Neural cell (in vitro differentiated cells): ENCODE results near the gene DPH1. TPM values are rescaled to one million over a fixed set of nuclear protein-coding genes. Genes with fewer than 3 reads are reported as not detected.

Experiments used
- H2AFZ ChIP-seq: fragments of 200-600, 300-800 bp; sonication (generic), shearing (Covaris generic); 2 replicates; pipeline ENCODE4 v1.6.0; 2014; ENCODE audit warnings: low read depth, mild to moderate bottlenecking, antibody characterized with exemption, low read length, moderate library complexity
- H3F3A ChIP-seq: fragments of 200-600 bp; shearing (Covaris generic); 2 replicates; pipeline ENCODE4 v1.6.1; 2016; ENCODE audit warnings: mild to moderate bottlenecking, moderate library complexity, mixed read lengths, antibody characterized with exemption, low read length; ENCODE audit not compliant: insufficient read depth, poor library complexity, severe bottlenecking
- H3K27ac ChIP-seq: fragments of 200-600, 300-800 bp; sonication (generic), shearing (Covaris generic); 2 replicates; pipeline ENCODE4 v1.5.1; 2014; ENCODE audit warnings: mild to moderate bottlenecking, low read length, moderate library complexity
- H3K27me3 ChIP-seq: fragments of 300-800, 200-600 bp; sonication (generic), shearing (Covaris generic); 2 replicates; pipeline ENCODE4 v1.6.0; 2014; ENCODE audit warnings: mild to moderate bottlenecking, low read depth, low read length, moderate library complexity; ENCODE audit not compliant: insufficient read depth
- H3K36me3 ChIP-seq: fragments of 300-800, 200-600 bp; sonication (generic), shearing (Covaris generic); 2 replicates; pipeline ENCODE4 v1.5.1; 2014; ENCODE audit warnings: mild to moderate bottlenecking, antibody characterized with exemption, low read length, moderate library complexity; ENCODE audit not compliant: insufficient read depth
- H3K4me2 ChIP-seq: fragments of 300-800, 200-600 bp; sonication (generic), shearing (Covaris generic); 2 replicates; pipeline ENCODE4 v1.6.0; 2014; ENCODE audit warnings: mild to moderate bottlenecking, low read length
- H3K4me3 ChIP-seq: fragments of 300-800, 200-600 bp; sonication (generic), shearing (Covaris generic); 2 replicates; pipeline ENCODE4 v1.5.1; 2014; ENCODE audit warnings: mild to moderate bottlenecking, low read length, moderate library complexity
- H3K79me2 ChIP-seq: fragments of 200-600 bp; shearing (Covaris generic); replicated peaks from 2 replicates; pipeline ENCODE4 v1.6.0; 2014; ENCODE audit warnings: mild to moderate bottlenecking, low read length, moderate library complexity; ENCODE audit not compliant: insufficient read depth
- H3K9ac ChIP-seq: fragments of 300-800, 200-600 bp; sonication (generic), shearing (Covaris generic); 2 replicates; pipeline ENCODE4 v1.6.1; 2016; ENCODE audit warnings: mild to moderate bottlenecking, low read length, mixed read lengths
- H3K9me2 ChIP-seq: fragments of 200-600 bp; shearing (Covaris generic); 2 replicates; pipeline ENCODE4 v1.6.1; 2016; ENCODE audit warnings: mild to moderate bottlenecking, low read length, mixed read lengths; ENCODE audit not compliant: insufficient read depth
- H3K9me3 ChIP-seq: fragments of 200-600, 300-800 bp; sonication (generic), shearing (Covaris generic); 2 replicates; pipeline ENCODE4 v1.6.1; 2016; ENCODE audit warnings: mild to moderate bottlenecking, mixed run types, low read length, moderate library complexity, mixed read lengths
- H4K20me1 ChIP-seq: fragments of 200-600 bp; shearing (Covaris generic); 2 replicates; pipeline ENCODE4 v1.6.1; 2016; ENCODE audit warnings: mild to moderate bottlenecking, mixed run types; ENCODE audit not compliant: insufficient read depth
- CTCF ChIP-seq: fragments of 450-650 bp; IDR thresholded peaks from 2 replicates; pipeline ENCODE4 v1.5.1; 2014; ENCODE audit warnings: antibody characterized with exemption, mild to moderate bottlenecking, moderate library complexity; ENCODE audit not compliant: poor library complexity, severe bottlenecking
- EP300 ChIP-seq: fragments of 450-650 bp; conservative IDR thresholded peaks from 2 replicates; pipeline ENCODE4 v1.6.1; 2014; ENCODE audit warnings: antibody characterized with exemption, mild to moderate bottlenecking, moderate library complexity; ENCODE audit not compliant: poor library complexity, severe bottlenecking
- EZH2 ChIP-seq: fragments of 200-600, 300-800 bp; shearing (Covaris generic), sonication (generic); IDR thresholded peaks from 2 replicates; pipeline ENCODE4 v1.6.1; 2014; ENCODE audit warnings: antibody characterized with exemption, low read length, borderline replicate concordance, mild to moderate bottlenecking; ENCODE audit not compliant: insufficient read depth, poor library complexity, severe bottlenecking
- MXI1 ChIP-seq: fragments of 450-650 bp; conservative IDR thresholded peaks from 2 replicates; pipeline ENCODE4 v1.6.1; 2014; ENCODE audit warnings: antibody characterized with exemption, mild to moderate bottlenecking; ENCODE audit not compliant: poor library complexity, severe bottlenecking
- POLR2AphosphoS5 ChIP-seq: IDR thresholded peaks from 2 replicates; pipeline ENCODE4 v1.6.1; 2012
- RAD21 ChIP-seq: fragments of 450-650 bp; conservative IDR thresholded peaks from 2 replicates; pipeline ENCODE4 v1.6.1; 2014; ENCODE audit warnings: antibody characterized with exemption, mild to moderate bottlenecking, moderate library complexity
- REST ChIP-seq: IDR thresholded peaks from 2 replicates; pipeline ENCODE4 v1.6.1; 2012; ENCODE audit warnings: borderline replicate concordance
- SMC3 ChIP-seq: fragments of 450-650 bp; conservative IDR thresholded peaks from 2 replicates; pipeline ENCODE4 v1.6.1; 2014; ENCODE audit warnings: antibody characterized with exemption, mild to moderate bottlenecking, moderate library complexity; ENCODE audit not compliant: poor library complexity
- TAF1 ChIP-seq: IDR thresholded peaks from 2 replicates; pipeline ENCODE4 v1.6.1; 2012; ENCODE audit warnings: low read depth
- polyA minus RNA-seq: library from RNA; depleted of rRNA, polyadenylated mRNA; stranded (reverse); fragments of >200 nt; gene quantifications from 2 replicates; pipeline ENCODE4 v1.2.3, GENCODE V29; 2014
- polyA plus RNA-seq: library from polyadenylated mRNA; depleted of rRNA; stranded (reverse); fragments of >200 nt; gene quantifications from 2 replicates; pipeline ENCODE4 v1.2.3, GENCODE V29; 2014

DPH1 gene
- polyA plus RNA-seq (42.1 and 44.8 TPM in 2 replicates), polyA minus RNA-seq (22.6 and 28.5 TPM in 2 replicates)

- Histone ChIP-seq H2AFZ (peak within 1 kb of the TSS; percentile 52), H3K36me3 (no peaks in the 10 kb centered on the region), H3K9me3 (no peaks in the 10 kb centered on the region), H3F3A (no peaks in the 10 kb centered on the region), H3K27me3 (peaks cover 14% of the 10 kb centered on the region), H4K20me1 (no peaks in the 10 kb centered on the region), H3K27ac (peak within 1 kb of the TSS; percentile 76), H3K79me2 (no peaks in the 10 kb centered on the region), H3K4me3 (peak within 1 kb of the TSS; percentile 94), H3K4me2 (peak within 1 kb of the TSS; percentile 98), H3K9ac (peak within 1 kb of the TSS; percentile 85), H3K9me2 (no peaks in the 10 kb centered on the region)
- TF ChIP-seq POLR2AphosphoS5: peak; percentile 86
- no peak for TF ChIP-seq CTCF
- TF ChIP-seq EP300: peak; percentile 35
- TF ChIP-seq RAD21: no peak
- peak; percentile 85 for TF ChIP-seq REST
- no peak for TF ChIP-seq EZH2
- no peak for TF ChIP-seq SMC3
- peak; percentile 66 for TF ChIP-seq TAF1
- peak; percentile 99 for TF ChIP-seq MXI1
These were observed at the start of gene DPH1 for GRCh38 chr17:2029911-2030778. Gene DPH1 (plus strand): TSS chr17:2030153. CDS start chr17:2030170, 17 bp downstream.

- no peaks in the 10 kb centered on the region for H3F3A ChIP-seq
- no peaks in the 10 kb centered on the region for H3K27me3 ChIP-seq
- H3K9ac ChIP-seq: no peak overlapping the region
- H3K9me3 ChIP-seq: no peaks in the 10 kb centered on the region
- H3K27ac ChIP-seq: no peak overlapping the region
- H4K20me1 ChIP-seq: no peaks in the 10 kb centered on the region
- H3K9me2 ChIP-seq: no peaks in the 10 kb centered on the region
- no peak overlapping the region for H3K4me2 ChIP-seq
- TF ChIP-seq RAD21 (no peak), REST (no peak), SMC3 (no peak), EZH2 (no peak), CTCF (no peak), POLR2AphosphoS5 (no peak), EP300 (no peak), MXI1 (no peak), TAF1 (no peak)
- no peaks in the 10 kb centered on the region for H3K79me2 ChIP-seq
- no peaks in the 10 kb centered on the region for H3K36me3 ChIP-seq
- H3K4me3 ChIP-seq: no peak overlapping the region
- no peak overlapping the region for H2AFZ ChIP-seq
These were observed 49.2 kb upstream of the DPH1 start for GRCh38 chr17:1980665-1981250.
